ENCODE results near the gene G6PD. TPM values are rescaled to one million over a fixed set of nuclear protein-coding genes. Genes with fewer than 3 reads are reported as not detected.
"Not testable (repeated sequence)": the region's sequence is repeated elsewhere in the genome, so short reads cannot be mapped to it uniquely, and the experiment has no call there.

G6PD gene
- total RNA-seq, 1 experiment from 2014 or later = 112 TPM

DNA sequence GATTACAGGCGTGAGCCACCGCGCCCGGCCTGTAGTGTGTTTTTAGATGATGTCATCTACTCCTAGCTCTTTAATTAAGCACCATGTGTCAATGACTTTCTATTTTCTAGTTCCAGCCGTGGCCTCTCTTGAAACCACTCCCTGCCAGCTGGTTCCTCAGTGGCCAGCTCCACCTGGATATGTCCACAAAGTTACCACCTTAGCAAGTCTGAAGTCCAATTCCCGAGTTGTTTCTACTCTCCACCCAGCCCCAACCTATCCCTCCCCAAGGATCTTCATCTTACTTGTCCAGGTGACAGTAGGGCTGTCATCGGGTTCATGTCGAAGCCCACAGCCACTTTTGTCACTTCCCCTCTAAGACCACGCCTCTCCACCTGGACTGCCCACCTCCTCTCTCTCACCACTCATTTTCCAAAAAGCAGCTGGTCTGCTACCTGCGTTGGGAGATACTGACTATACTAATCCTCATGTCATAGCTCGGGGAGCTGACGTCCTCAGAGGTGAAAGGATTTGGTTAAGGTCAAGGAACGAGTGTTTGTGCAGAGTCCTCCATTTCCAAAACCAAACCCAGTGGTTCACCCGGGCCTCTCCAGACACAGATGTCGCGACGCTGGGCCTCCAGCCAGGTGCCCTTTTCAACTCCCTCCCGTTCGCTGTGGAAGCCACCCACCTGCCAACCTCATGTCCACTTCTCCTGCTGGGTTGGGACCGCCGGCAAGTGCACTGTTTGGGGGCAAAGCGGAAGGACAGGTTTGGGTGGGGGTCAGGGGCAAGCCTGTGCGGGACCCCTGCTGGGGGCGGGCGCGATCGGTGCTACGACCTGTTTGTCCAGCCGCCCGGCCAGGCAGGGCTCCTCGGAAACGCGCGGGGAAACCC, 31.3 kb downstream of the G6PD start:
- no peak for DNase-seq (ENCODE audit: low spot score)

GRCh38 chrX:154513716-154514115, 32.9 kb downstream of the G6PD start:
- DNase-seq (ENCODE audit: low spot score) = no peak

- DNase-seq (ENCODE audit: low spot score) = no peak
Measured at GRCh38 chrX:154512879-154513553, 33.6 kb downstream of the G6PD start.

GRCh38 chrX:154511761-154512160, 34.9 kb downstream of the G6PD start:
- no peak for DNase-seq (ENCODE audit: low spot score)

DNA sequence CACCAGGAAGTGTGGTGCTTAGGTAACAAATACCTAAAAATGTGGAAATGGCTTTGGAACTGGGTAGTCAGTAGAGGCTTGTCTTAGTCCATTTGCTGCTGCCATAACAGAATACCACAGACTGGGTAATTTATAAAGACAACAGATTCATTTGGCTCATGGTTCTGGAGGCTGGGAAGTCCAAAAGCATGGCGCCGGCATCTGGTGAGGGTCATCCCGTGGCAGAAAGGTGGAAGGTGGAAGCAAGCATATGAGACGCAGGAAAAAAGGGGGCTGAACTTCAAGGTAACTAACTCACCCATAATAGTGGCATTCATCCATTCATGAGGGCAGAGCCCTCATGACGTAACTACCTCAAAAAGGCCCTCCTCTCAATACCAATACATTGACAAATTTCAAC, 37.2 kb downstream of the G6PD start:
- DNase-seq (ENCODE audit: low spot score) = no peak

DNA sequence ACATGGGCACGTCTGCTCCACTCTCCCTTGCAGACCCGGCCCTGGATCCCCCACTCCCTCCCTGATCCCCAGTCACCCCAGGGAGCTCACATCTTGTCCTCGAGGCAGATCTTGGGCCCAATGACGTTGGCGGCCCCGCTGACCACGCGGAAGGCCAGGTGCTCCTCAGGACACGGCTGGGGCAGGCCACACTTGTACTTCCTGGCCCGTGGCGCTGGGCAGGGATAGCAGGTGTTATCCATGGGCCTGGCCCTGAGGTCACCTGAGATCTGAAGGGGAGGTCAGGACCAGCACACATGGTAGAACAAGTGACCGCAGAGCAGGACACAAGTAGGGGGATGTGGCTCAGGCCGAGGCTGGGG, 38.3 kb downstream of the G6PD start:
- no peak for DNase-seq (ENCODE audit: low spot score)

DNA sequence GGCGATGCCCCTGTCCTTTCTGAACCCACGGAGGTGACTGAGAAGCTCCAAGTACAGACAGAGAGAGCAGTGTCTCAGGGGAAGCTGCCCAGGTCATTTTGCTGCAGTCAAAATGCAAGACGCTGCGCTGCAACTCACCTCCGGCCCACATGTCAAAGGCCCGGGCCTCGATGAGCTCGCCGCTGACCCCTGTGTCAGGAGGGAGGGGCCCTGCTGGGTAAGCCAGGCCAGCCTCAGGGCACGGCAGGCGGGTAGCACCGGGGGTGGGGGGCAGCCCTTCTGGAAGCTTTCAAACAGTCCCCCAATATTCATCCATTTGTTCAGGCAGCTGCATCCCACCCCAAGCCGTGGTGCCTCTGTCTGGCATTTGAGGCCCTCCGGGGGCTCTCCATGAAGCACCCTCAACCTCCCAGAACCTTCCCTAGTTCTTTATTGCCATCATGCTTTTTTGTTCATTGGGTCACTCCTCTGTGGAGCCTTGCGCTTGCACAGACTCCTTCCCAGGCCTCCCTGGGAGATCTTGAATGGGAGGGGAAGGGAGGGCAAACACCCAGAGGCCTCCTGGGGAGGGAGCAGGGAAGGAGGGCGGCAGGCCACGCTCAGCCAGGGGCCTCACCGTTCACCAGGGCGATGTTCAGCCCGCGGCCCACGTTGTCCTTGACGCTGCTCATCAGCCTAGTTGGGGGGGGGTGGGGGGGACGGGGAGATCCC, 38.8 kb downstream of the G6PD start:
- no peak for DNase-seq (ENCODE audit: low spot score)

- DNase-seq (ENCODE audit: low spot score) = no peak
Measured at GRCh38 chrX:154506483-154507332, 39.9 kb downstream of the G6PD start.

DNA sequence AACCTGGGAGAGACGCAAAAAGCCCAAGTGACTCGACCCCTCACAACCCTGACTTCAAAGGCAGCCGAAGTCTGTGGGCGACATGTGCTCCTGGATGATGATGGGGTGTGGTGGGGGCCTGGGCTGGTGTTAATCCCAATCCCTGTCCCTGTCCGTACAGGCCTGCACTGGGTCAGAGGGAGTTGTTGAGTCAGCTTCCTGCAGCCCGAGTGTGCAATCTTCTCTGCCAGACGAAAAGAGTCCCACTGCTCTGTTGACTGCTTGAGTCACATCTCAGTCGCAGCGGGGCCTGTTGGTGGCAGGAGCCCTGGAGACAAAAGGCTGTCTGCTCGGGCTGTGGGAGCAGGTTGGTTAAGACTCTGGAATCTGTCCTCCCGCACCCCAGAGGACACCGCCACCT, 40.9 kb downstream of the G6PD start:
- peak; percentile 70 for DNase-seq (ENCODE audit: low spot score)

DNA sequence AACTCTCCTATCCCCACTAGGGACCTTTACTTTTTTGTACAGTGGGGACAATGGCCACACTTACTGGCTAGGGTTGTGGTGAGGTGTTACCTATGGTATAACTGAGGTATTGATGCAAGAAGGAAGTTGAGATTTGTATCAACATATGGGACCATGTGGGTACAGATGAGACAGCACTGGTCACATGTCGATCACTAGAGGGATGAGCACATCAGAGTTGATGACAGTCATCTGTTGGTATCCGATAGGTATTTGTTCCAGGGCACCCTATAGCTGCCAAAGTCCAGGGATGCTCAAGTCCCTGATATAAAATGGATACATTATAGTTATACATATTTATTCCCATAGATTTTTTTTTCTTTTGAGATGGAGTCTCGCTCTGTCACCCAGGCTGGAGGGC, 43.7 kb downstream of the G6PD start:
- no peak for DNase-seq (ENCODE audit: low spot score)

- no peak for DNase-seq (ENCODE audit: low spot score)
Measured at GRCh38 chrX:154502098-154502497, 44.5 kb downstream of the G6PD start.

DNA sequence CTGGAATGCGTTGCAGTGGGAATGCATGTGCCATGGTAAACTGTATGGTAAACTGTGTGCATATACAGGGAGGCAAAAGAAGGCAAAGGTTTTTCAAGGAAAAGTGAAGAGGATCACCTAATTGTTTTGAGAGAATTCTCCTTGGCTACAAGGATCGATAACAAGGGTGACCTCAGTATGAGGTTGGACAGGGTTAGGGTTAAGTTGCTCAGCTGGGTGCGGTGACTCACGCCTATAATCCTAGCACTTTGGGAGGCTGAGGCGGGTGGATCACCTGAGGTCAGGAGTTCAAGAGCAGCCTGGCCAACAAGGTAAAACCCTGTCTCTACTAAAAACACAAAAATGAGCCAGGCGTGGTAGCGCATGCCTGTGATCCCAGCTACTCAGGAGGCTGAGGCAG, 45.2 kb downstream of the G6PD start:
- DNase-seq (ENCODE audit: low spot score) = not testable (repeated sequence)

- DNase-seq (ENCODE audit: low spot score) = not testable (repeated sequence)
Measured at GRCh38 chrX:154496591-154497137, 50.0 kb downstream of the G6PD start.

DNA sequence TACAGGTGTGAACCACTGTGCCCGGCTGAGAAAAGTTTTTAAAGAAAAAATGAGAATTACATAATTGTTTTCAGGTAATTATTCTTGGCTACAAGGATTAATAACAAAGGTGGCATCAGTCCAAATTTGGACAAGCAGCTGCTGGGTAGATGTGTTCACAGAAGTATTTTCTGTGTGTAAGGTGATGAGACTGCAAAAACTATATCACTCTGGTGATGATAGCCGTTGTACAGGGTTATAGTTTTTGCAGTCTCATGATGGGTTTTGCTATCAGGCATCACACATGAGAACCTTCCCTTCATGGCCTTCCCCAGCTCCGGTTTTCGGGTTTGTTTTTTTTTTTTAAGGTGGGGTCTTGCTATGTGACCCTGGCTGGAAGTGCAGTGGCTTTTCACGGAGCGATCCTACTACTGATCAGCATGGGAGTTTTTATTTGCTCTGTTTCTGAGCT, 51.1 kb downstream of the G6PD start:
- no peak for DNase-seq (ENCODE audit: low spot score)

DNA sequence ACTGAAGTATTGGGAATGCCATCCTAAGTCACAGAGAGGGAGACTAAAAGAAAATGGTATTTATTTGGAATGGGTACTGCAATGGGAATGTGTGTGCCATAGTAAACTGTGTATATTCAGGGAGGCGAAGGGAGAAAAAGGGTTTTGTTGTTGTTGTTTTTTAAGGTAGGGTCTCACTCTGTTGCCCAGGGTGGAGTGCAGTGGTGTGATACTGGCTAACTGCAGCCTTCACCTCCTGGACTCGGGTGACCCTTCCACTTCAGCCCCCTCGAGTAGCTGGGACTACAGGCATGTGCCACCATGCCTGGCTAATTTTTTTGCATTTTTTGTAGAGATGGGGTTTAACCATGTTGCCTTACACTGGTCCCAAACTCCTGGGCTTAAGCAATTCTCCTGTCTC, 51.9 kb downstream of the G6PD start:
- no peak for DNase-seq (ENCODE audit: low spot score)

GRCh38 chrX:154490414-154491083, 56.1 kb downstream of the G6PD start, which contains the start of gene SLC10A3:
TSS of gene SLC10A3 (minus strand) at chrX:154490629. CDS start at chrX:154488940, 1,689 bp downstream.
- peak; percentile 92 for DNase-seq (ENCODE audit: low spot score)

- DNase-seq (ENCODE audit: low spot score) = peak; percentile 68
Measured at GRCh38 chrX:154490021-154490413, 56.6 kb downstream of the G6PD start.

- DNase-seq (ENCODE audit: low spot score) = no peak
Measured at GRCh38 chrX:154489182-154489581, 57.5 kb downstream of the G6PD start.

GRCh38 chrX:154488336-154489075, 58.1 kb downstream of the G6PD start:
- DNase-seq (ENCODE audit: low spot score) = no peak

All from A172 (cell line).